Endothelial cell of umbilical vein (primary cell): ENCODE measurements around the gene MAP1LC3B. TPM values are rescaled to one million over a fixed set of nuclear protein-coding genes. Genes with fewer than 3 reads are reported as not detected.

ENCODE experiments used
- BruUV-seq: library from RNA; stranded (reverse); fragments of 400-500 nt; replicated peaks from 2 replicates; lab custom pipeline; 2021; lab: Mats Ljungman, UMichigan
- CTCF ChIA-PET: fragments of 300-600, 350-600 bp; sonication (Branson Sonifier 250); formaldehyde crosslinking; loops from one replicate; lab custom pipeline; 2021; ENCODE audit warnings: antibody characterized with exemption, inconsistent platforms; lab: Charles Lee
- POLR2A ChIA-PET: fragments of 300-600, 350-600 bp; sonication (Branson Sonifier 250); formaldehyde crosslinking; loops from one replicate; lab custom pipeline; 2021; ENCODE audit warnings: antibody characterized with exemption, inconsistent platforms; lab: Charles Lee
- DNase-seq: peaks from one replicate; pipeline ENCODE4 v3.0.0-alpha.2; 2011; ENCODE audit warnings: low read depth, low spot score
- FAIRE-seq: peaks from 2 replicates; lab custom pipeline; 2011; peaks lifted over from hg19 to GRCh38; lab: Jason Lieb, UNC
- H2AFZ ChIP-seq: 2 replicates; pipeline ENCODE4 v1.6.0; 2012; ENCODE audit warnings: low read depth, low read length, control low read depth, inconsistent platforms
- H3K27ac ChIP-seq: 2 replicates; pipeline ENCODE4 v1.5.1; 2011; ENCODE audit warnings: low read depth, mild to moderate bottlenecking, control low read depth, low read length, moderate library complexity; ENCODE audit not compliant: insufficient read depth
- H3K27me3 ChIP-seq, 2 experiments: 2 replicates each; pipeline versions ENCODE4 v1.6.0 to v1.6.1; 2011; ENCODE audit warnings: low read length in 2 of 2, mixed read lengths in 1 of 2; ENCODE audit not compliant: control insufficient read depth in 2 of 2, insufficient read depth in 2 of 2
- H3K36me3 ChIP-seq, 2 experiments: 2 replicates in 1 of 2; 3 replicates in 1 of 2; pipeline ENCODE4 v1.5.1; 2011; ENCODE audit warnings: low read length in 2 of 2, mild to moderate bottlenecking in 1 of 2, moderate library complexity in 1 of 2; ENCODE audit not compliant: control insufficient read depth in 2 of 2, insufficient read depth in 2 of 2; ENCODE audit errors: extremely low read depth in 1 of 2
- H3K4me1 ChIP-seq: 3 replicates; pipeline ENCODE4 v1.5.1; 2011; ENCODE audit warnings: mild to moderate bottlenecking, low read length; ENCODE audit not compliant: control insufficient read depth, insufficient read depth; ENCODE audit errors: extremely low read depth
- H3K4me2 ChIP-seq: 2 replicates; pipeline ENCODE4 v1.6.1; 2011; ENCODE audit warnings: low read length, control low read depth, mixed read lengths; ENCODE audit not compliant: insufficient read depth
- H3K4me3 ChIP-seq, 3 experiments: fragments of 200-600 bp in 1 of 3; sonication (generic), shearing (Covaris generic) in 1 of 3; replicated peaks in 1 of 3; 2 replicates each; pipeline ENCODE4 v1.5.1; 2011 to 2016; ENCODE audit warnings: control low read depth in 3 of 3, low read length in 3 of 3, mild to moderate bottlenecking in 2 of 3, inconsistent platforms in 1 of 3, low read depth in 1 of 3, moderate library complexity in 1 of 3; ENCODE audit not compliant: insufficient read depth in 1 of 3
- H3K79me2 ChIP-seq: 2 replicates; pipeline ENCODE4 v1.6.0; 2012; ENCODE audit warnings: low read length, inconsistent platforms; ENCODE audit not compliant: control insufficient read depth, insufficient read depth
- H3K9ac ChIP-seq: replicated peaks from 2 replicates; pipeline ENCODE3; 2011; ENCODE audit warnings: low read length, control low read depth; ENCODE audit not compliant: insufficient read depth; ENCODE audit errors: extremely low read depth
- H3K9me1 ChIP-seq: replicated peaks from 3 replicates; pipeline ENCODE4 v1.6.0; 2011; ENCODE audit warnings: mild to moderate bottlenecking, low read length; ENCODE audit not compliant: control insufficient read depth, insufficient read depth; ENCODE audit errors: extremely low read depth
- H3K9me3 ChIP-seq: replicated peaks from 2 replicates; pipeline ENCODE4 v1.5.1; 2012; ENCODE audit warnings: low read length, inconsistent platforms; ENCODE audit not compliant: control insufficient read depth, insufficient read depth
- H4K20me1 ChIP-seq: replicated peaks from 2 replicates; pipeline ENCODE3; 2011; ENCODE audit warnings: mild to moderate bottlenecking, low read length; ENCODE audit not compliant: control insufficient read depth, insufficient read depth; ENCODE audit errors: extremely low read depth
- CTCF ChIP-seq, 2 donors: IDR thresholded peaks; 1 replicate in 1 of 2; 2 replicates in 1 of 2; pipeline ENCODE4 v1.5.1; 2011; ENCODE audit warnings: low read length in 2 of 2, mild to moderate bottlenecking in 2 of 2, moderate library complexity in 2 of 2, control low read depth in 1 of 2, inconsistent platforms in 1 of 2, low read depth in 1 of 2; ENCODE audit not compliant: insufficient read depth in 1 of 2; ENCODE audit errors: extremely low read depth in 1 of 2
- EZH2 ChIP-seq: IDR thresholded peaks from 2 replicates; pipeline ENCODE4 v1.6.1; 2012; ENCODE audit warnings: borderline replicate concordance, low read depth, mild to moderate bottlenecking, moderate library complexity, low read length, inconsistent platforms; ENCODE audit not compliant: severe bottlenecking
- FOS ChIP-seq: IDR thresholded peaks from 2 replicates; pipeline ENCODE4 v1.6.1; 2011; ENCODE audit warnings: mild to moderate bottlenecking, low read length, moderate library complexity, borderline replicate concordance; ENCODE audit not compliant: insufficient read depth
- GATA2 ChIP-seq: IDR thresholded peaks from 2 replicates; pipeline ENCODE4 v1.7.0; 2011; ENCODE audit warnings: low read depth, mild to moderate bottlenecking, moderate library complexity, mixed read lengths, low read length; ENCODE audit not compliant: insufficient read length, insufficient read depth
- JUN ChIP-seq: IDR thresholded peaks from 2 replicates; pipeline ENCODE4 v1.6.1; 2011; ENCODE audit warnings: borderline replicate concordance, low read depth; ENCODE audit not compliant: insufficient read length, insufficient read depth
- MAX ChIP-seq: IDR thresholded peaks from 2 replicates; pipeline ENCODE4 v1.6.1; 2011; ENCODE audit not compliant: insufficient read depth, insufficient read length
- MYC ChIP-seq: IDR thresholded peaks from one replicate; pipeline ENCODE4 v1.6.1; 2011; ENCODE audit warnings: mild to moderate bottlenecking, low read depth, low read length
- POLR2A ChIP-seq: IDR thresholded peaks from 2 replicates; pipeline ENCODE4 v1.6.1; 2012; ENCODE audit warnings: low read depth, mild to moderate bottlenecking, control low read depth, low read length
- POLR2AphosphoS5 ChIP-seq: IDR thresholded peaks from 2 replicates; pipeline ENCODE4 v1.6.1; 2012; ENCODE audit warnings: low read depth, mild to moderate bottlenecking, control low read depth, low read length, moderate library complexity; ENCODE audit not compliant: insufficient read depth
- dilution Hi-C: fragments of 300-500 bp; cut with MboI; formaldehyde crosslinking; loops from one replicate; pipeline ENCODE4 v1.15.0; 2019; ENCODE audit warnings: low sequenced_read_pairs; ENCODE audit not compliant: extremely low pct_ligation_motif_present
- intact Hi-C: fragments of 100-400 bp; cut with micrococcal nuclease; formaldehyde crosslinking; loops from one replicate; pipeline ENCODE4 v1.10.0; 2022
- polyA plus RNA-seq, 4 experiments: library from polyadenylated mRNA; depleted of rRNA in 3 of 4; stranded (reverse) in 3 of 4; unstranded in 1 of 4; fragments of >200 nt; gene quantifications; 2 replicates each; pipeline versions ENCODE4 v1.2.1 to v1.2.3, GENCODE V29; 2011 to 2012; ENCODE audit warnings: missing spikeins in 1 of 4
- total RNA-seq: library from RNA; stranded (reverse); gene quantifications from 2 replicates; pipeline ENCODE4 v1.2.3, GENCODE V29; 2021

MAP1LC3B gene
- total and polyA plus RNA-seq, 2 donors (not counting 3 experiments of a cell fraction or from before 2014, with no cell fraction given) = 40.7 to 99.9 TPM

GRCh38 chr16:87342504-87342903 lies 49.6 kb upstream of the MAP1LC3B start:
- H3K36me3 ChIP-seq = peaks cover 3 to 23% of the 10 kb centered on the region in 2 experiments
- BruUV-seq = no TSS peak
- dilution Hi-C loops (no loop called here), intact Hi-C loops (no loop called here)
- CTCF ChIA-PET = no interaction called here
- H3K9me1 ChIP-seq = no peaks in the 10 kb centered on the region
- no peak overlapping the region for H3K9ac ChIP-seq
- DNase-seq (no peak), FAIRE-seq (no peak)
- POLR2A ChIA-PET = no interaction called here
- H3K27ac ChIP-seq = no peak overlapping the region
- H2AFZ ChIP-seq = no peak overlapping the region
- peaks cover 7% of the 10 kb centered on the region for H3K4me1 ChIP-seq
- no peaks in the 10 kb centered on the region for H4K20me1 ChIP-seq
- no peak overlapping the region for H3K4me3 ChIP-seq
- H3K27me3 ChIP-seq = no peaks in the 10 kb centered on the region
- no peak for TF ChIP-seq FOS
- TF ChIP-seq MAX = no peak
- no peak for TF ChIP-seq CTCF (IDR thresholded peaks at IDR 0.05; ENCODE audit: extremely low read depth in 1 of 2, insufficient read depth in 1 of 2, low read depth in 1 of 2, low read length in 2 of 2)
- TF ChIP-seq JUN = no peak
- no peak for TF ChIP-seq POLR2A
- TF ChIP-seq MYC = no peak
- no peak for TF ChIP-seq EZH2
- TF ChIP-seq GATA2 = no peak
- no peak for TF ChIP-seq POLR2AphosphoS5
- peaks cover 1% of the 10 kb centered on the region for H3K79me2 ChIP-seq
- no peak overlapping the region for H3K4me2 ChIP-seq
- no peaks in the 10 kb centered on the region for H3K9me3 ChIP-seq
